ENCODE data around the gene CHKA. TPM values are rescaled to one million over a fixed set of nuclear protein-coding genes. Genes with fewer than 3 reads are reported as not detected.

Gene CHKA
- total RNA-seq, 1 experiment from 2014 or later, result 119 TPM

GRCh38 chr11:68052137-68052873, 68.9 kb downstream of the CHKA start:
- in situ Hi-C loops (cut with HindIII; ENCODE audit: low sequenced_read_pairs), result no loop called here
- DNase-seq (ENCODE audit: low spot score), result no peak

GRCh38 chr11:68051191-68052136, 69.7 kb downstream of the CHKA start:
- no peak for DNase-seq (ENCODE audit: low spot score)
- in situ Hi-C loops (cut with HindIII; ENCODE audit: low sequenced_read_pairs), result no loop called here

GRCh38 chr11:68050371-68050841, 70.8 kb downstream of the CHKA start:
- in situ Hi-C loops (cut with HindIII; ENCODE audit: low sequenced_read_pairs), result no loop called here
- no peak for DNase-seq (ENCODE audit: low spot score)

GRCh38 chr11:68049509-68050370, 71.4 kb downstream of the CHKA start:
- in situ Hi-C loops (cut with HindIII; ENCODE audit: low sequenced_read_pairs), result no loop called here
- DNase-seq (ENCODE audit: low spot score), result no peak

GRCh38 chr11:68048681-68049508, 72.3 kb downstream of the CHKA start:
- in situ Hi-C loops (cut with HindIII; ENCODE audit: low sequenced_read_pairs), result no loop called here
- DNase-seq (ENCODE audit: low spot score), result no peak

GRCh38 chr11:68047437-68048290, 73.5 kb downstream of the CHKA start:
- in situ Hi-C loops (cut with HindIII; ENCODE audit: low sequenced_read_pairs), result no loop called here
- DNase-seq (ENCODE audit: low spot score), result no peak

- in situ Hi-C loops (cut with HindIII; ENCODE audit: low sequenced_read_pairs), result no loop called here
- DNase-seq (ENCODE audit: low spot score), result no peak
These were observed 76.3 kb downstream of the CHKA start for GRCh38 chr11:68044898-68045351.

GRCh38 chr11:68044145-68044813, 76.9 kb downstream of the CHKA start:
- in situ Hi-C loops (cut with HindIII; ENCODE audit: low sequenced_read_pairs), result no loop called here
- DNase-seq (ENCODE audit: low spot score), result no peak

- DNase-seq (ENCODE audit: low spot score), result no peak
- in situ Hi-C loops (cut with HindIII; ENCODE audit: low sequenced_read_pairs), result no loop called here
These were observed 77.6 kb downstream of the CHKA start for GRCh38 chr11:68043349-68044144.

GRCh38 chr11:68043029-68043348, 78.2 kb downstream of the CHKA start:
- in situ Hi-C loops (cut with HindIII; ENCODE audit: low sequenced_read_pairs), result no loop called here
- DNase-seq (ENCODE audit: low spot score), result no peak

- in situ Hi-C loops (cut with HindIII; ENCODE audit: low sequenced_read_pairs), result no loop called here
- DNase-seq (ENCODE audit: low spot score), result no peak
These were observed 78.8 kb downstream of the CHKA start for GRCh38 chr11:68042219-68043028.

GRCh38 chr11:68041617-68042218, 79.5 kb downstream of the CHKA start:
- in situ Hi-C loops (cut with HindIII; ENCODE audit: low sequenced_read_pairs), result no loop called here
- DNase-seq (ENCODE audit: low spot score), result no peak

- no peak for DNase-seq (ENCODE audit: low spot score)
- in situ Hi-C loops (cut with HindIII; ENCODE audit: low sequenced_read_pairs), result no loop called here
These were observed 80.1 kb downstream of the CHKA start for GRCh38 chr11:68040957-68041591.

GRCh38 chr11:68040101-68040956, 80.9 kb downstream of the CHKA start:
- in situ Hi-C loops (cut with HindIII; ENCODE audit: low sequenced_read_pairs), result no loop called here
- peak; percentile 27 for DNase-seq (ENCODE audit: low spot score)
